Neural progenitor cell (in vitro differentiated cells): ENCODE measurements around the gene ANLN. TPM values are rescaled to one million over a fixed set of nuclear protein-coding genes. Genes with fewer than 3 reads are reported as not detected.

ENCODE experiments used
- DNase-seq: peaks from one replicate; pipeline ENCODE4 v3.0.0-alpha.2; 2016; ENCODE audit warnings: low spot score
- H2AFZ ChIP-seq: fragments of 200-600 bp; sonication (generic); replicated peaks from 2 replicates; pipeline ENCODE4 v1.6.1; 2016; ENCODE audit warnings: antibody characterized with exemption
- H3F3A ChIP-seq: fragments of 200-600 bp; sonication (generic); 2 replicates; pipeline ENCODE4 v1.6.1; 2016; ENCODE audit warnings: antibody characterized with exemption, low read depth
- H3K27ac ChIP-seq: fragments of 200-600 bp; sonication (generic); 2 replicates; pipeline ENCODE4 v1.5.1; 2016; ENCODE audit warnings: mild to moderate bottlenecking
- H3K27me3 ChIP-seq: fragments of 200-600 bp; sonication (generic); 2 replicates; pipeline ENCODE4 v1.6.1; 2016; ENCODE audit warnings: mild to moderate bottlenecking, moderate library complexity
- H3K36me3 ChIP-seq: fragments of 200-600 bp; sonication (generic); 2 replicates; pipeline ENCODE4 v1.5.1; 2016
- H3K4me1 ChIP-seq: fragments of 200-600 bp; sonication (generic); 2 replicates; pipeline ENCODE4 v1.6.1; 2016; ENCODE audit warnings: mixed run types
- H3K4me2 ChIP-seq: fragments of 200-600 bp; sonication (generic); 2 replicates; pipeline ENCODE4 v1.6.1; 2016
- H3K4me3 ChIP-seq: fragments of 200-600 bp; sonication (generic); 2 replicates; pipeline ENCODE4 v1.5.1; 2016
- H3K79me2 ChIP-seq: fragments of 200-600 bp; sonication (generic); 2 replicates; pipeline ENCODE4 v1.6.1; 2016; ENCODE audit warnings: low read depth
- H3K9ac ChIP-seq: fragments of 200-600 bp; sonication (generic); 2 replicates; pipeline ENCODE4 v1.6.1; 2016
- H3K9me3 ChIP-seq: fragments of 200-600 bp; sonication (generic); 2 replicates; pipeline ENCODE4 v1.5.1; 2016; ENCODE audit warnings: low read depth
- H4K20me1 ChIP-seq: fragments of 200-600 bp; sonication (generic); 2 replicates; pipeline ENCODE4 v1.6.1; 2016; ENCODE audit warnings: low read depth
- H3K27ac Mint-ChIP-seq: 3 replicates; pipeline ENCODE4 v1.8.0; 2021; ENCODE audit warnings: mixed read lengths
- H3K27me3 Mint-ChIP-seq: 2 replicates; pipeline ENCODE4 v1.8.0; 2022; ENCODE audit warnings: low read depth, mild to moderate bottlenecking, inconsistent platforms, moderate library complexity, mixed read lengths; ENCODE audit not compliant: insufficient read depth
- H3K36me3 Mint-ChIP-seq: 3 replicates; pipeline ENCODE4 v1.8.0; 2021; ENCODE audit warnings: mixed read lengths
- H3K4me1 Mint-ChIP-seq: 3 replicates; pipeline ENCODE4 v1.8.0; 2021; ENCODE audit warnings: mixed read lengths
- H3K4me3 Mint-ChIP-seq: 3 replicates; pipeline ENCODE4 v1.8.0; 2021; ENCODE audit warnings: mild to moderate bottlenecking, moderate library complexity, mixed read lengths
- H3K9me3 Mint-ChIP-seq: 3 replicates; pipeline ENCODE4 v1.8.0; 2020; ENCODE audit warnings: mixed read lengths
- CTCF ChIP-seq: fragments of 200-600 bp; sonication (generic); IDR thresholded peaks from 2 replicates; pipeline ENCODE4 v1.5.1; 2017; ENCODE audit warnings: antibody characterized with exemption, mild to moderate bottlenecking
- EZH2 ChIP-seq: fragments of 200-600 bp; sonication (generic); IDR thresholded peaks from 2 replicates; pipeline ENCODE4 v1.6.1; 2017; ENCODE audit warnings: antibody characterized with exemption, mild to moderate bottlenecking, moderate library complexity
- EZH2phosphoT487 ChIP-seq: fragments of 200-600 bp; sonication (generic); IDR thresholded peaks from 2 replicates; pipeline ENCODE4 v1.6.1; 2017; ENCODE audit warnings: antibody characterized with exemption
- total RNA-seq: library from RNA; depleted of rRNA; stranded (reverse); fragments of >200 nt; gene quantifications from 2 replicates; pipeline ENCODE4 v1.2.3, GENCODE V29; 2015; ENCODE audit warnings: low replicate concordance

ANLN gene
- total RNA-seq, 1 donor from 2014 or later: 176 TPM

- no peaks in the 10 kb centered on the region for H3K27me3 Mint-ChIP-seq
- H3K4me2 ChIP-seq: no peak overlapping the region
- TF ChIP-seq EZH2phosphoT487 (no peak), CTCF (no peak), EZH2 (no peak)
- no peak overlapping the region for H3K4me3 Mint-ChIP-seq
- H3F3A ChIP-seq: peaks cover 6% of the 10 kb centered on the region
- no peaks in the 10 kb centered on the region for H3K4me1 Mint-ChIP-seq
- no peak overlapping the region for H3K27ac ChIP-seq
- peaks cover 45% of the 10 kb centered on the region for H3K36me3 ChIP-seq
- no peaks in the 10 kb centered on the region for H3K4me1 ChIP-seq
- no peaks in the 10 kb centered on the region for H3K27me3 ChIP-seq
- DNase-seq: no peak
- H3K36me3 Mint-ChIP-seq: peaks cover 29% of the 10 kb centered on the region
- peaks cover 33% of the 10 kb centered on the region for H3K79me2 ChIP-seq
- H2AFZ ChIP-seq: no peak overlapping the region
- no peak overlapping the region for H3K4me3 ChIP-seq
- H3K9me3 ChIP-seq: no peaks in the 10 kb centered on the region
- H3K9ac ChIP-seq: no peak overlapping the region
- no peak overlapping the region for H3K27ac Mint-ChIP-seq
- peaks cover 17% of the 10 kb centered on the region for H4K20me1 ChIP-seq
- no peaks in the 10 kb centered on the region for H3K9me3 Mint-ChIP-seq
Observed at GRCh38 chr7:36406156-36406555, 16.5 kb downstream of the ANLN start.

- Mint-ChIP-seq H3K4me1 (no peaks in the 10 kb centered on the region), H3K4me3 (no peak overlapping the region), H3K27ac (no peak overlapping the region), H3K27me3 (no peaks in the 10 kb centered on the region), H3K9me3 (no peaks in the 10 kb centered on the region), H3K36me3 (peaks cover 28% of the 10 kb centered on the region)
- TF ChIP-seq EZH2phosphoT487: no peak
- TF ChIP-seq EZH2: no peak
- no peak for TF ChIP-seq CTCF
- Histone ChIP-seq H3K4me2 (no peak overlapping the region), H4K20me1 (peaks cover 17% of the 10 kb centered on the region), H3K9ac (no peak overlapping the region), H3K27ac (no peak overlapping the region), H2AFZ (no peak overlapping the region), H3K36me3 (peaks cover 53% of the 10 kb centered on the region), H3F3A (peaks cover 6% of the 10 kb centered on the region), H3K4me1 (no peaks in the 10 kb centered on the region), H3K9me3 (no peaks in the 10 kb centered on the region), H3K4me3 (no peak overlapping the region), H3K79me2 (peaks cover 33% of the 10 kb centered on the region), H3K27me3 (no peaks in the 10 kb centered on the region)
- DNase-seq: no peak
Observed at GRCh38 chr7:36407636-36408550, 18.2 kb downstream of the ANLN start.

- H3K27ac ChIP-seq: no peak overlapping the region
Observed at GRCh38 chr7:36408589-36408988, 18.9 kb downstream of the ANLN start.

More at GRCh38 chr7:36408589-36408988, 18.9 kb downstream of the ANLN start:
- H3K27ac Mint-ChIP-seq: no peak overlapping the region
- H3K4me3 Mint-ChIP-seq: no peak overlapping the region
- peaks cover 6% of the 10 kb centered on the region for H3F3A ChIP-seq
- no peaks in the 10 kb centered on the region for H3K9me3 ChIP-seq
- H3K4me1 ChIP-seq: no peaks in the 10 kb centered on the region
- H3K9ac ChIP-seq: no peak overlapping the region
- no peak overlapping the region for H3K4me3 ChIP-seq
- no peak overlapping the region for H3K4me2 ChIP-seq
- H4K20me1 ChIP-seq: peaks cover 17% of the 10 kb centered on the region
- peaks cover 53% of the 10 kb centered on the region for H3K36me3 ChIP-seq
- no peaks in the 10 kb centered on the region for H3K4me1 Mint-ChIP-seq
- H3K79me2 ChIP-seq: peaks cover 33% of the 10 kb centered on the region
- peaks cover 24% of the 10 kb centered on the region for H3K36me3 Mint-ChIP-seq
- no peak overlapping the region for H2AFZ ChIP-seq
- DNase-seq: no peak
- no peaks in the 10 kb centered on the region for H3K27me3 Mint-ChIP-seq
- H3K27me3 ChIP-seq: no peaks in the 10 kb centered on the region
- H3K9me3 Mint-ChIP-seq: no peaks in the 10 kb centered on the region
- TF ChIP-seq EZH2phosphoT487 (no peak), EZH2 (no peak), CTCF (no peak)
